ENCODE measurements around the gene CFAP77. TPM values are rescaled to one million over a fixed set of nuclear protein-coding genes. Genes with fewer than 3 reads are reported as not detected.

CFAP77 gene
- total RNA-seq, 1 donor, result under 0.01 TPM

DNA sequence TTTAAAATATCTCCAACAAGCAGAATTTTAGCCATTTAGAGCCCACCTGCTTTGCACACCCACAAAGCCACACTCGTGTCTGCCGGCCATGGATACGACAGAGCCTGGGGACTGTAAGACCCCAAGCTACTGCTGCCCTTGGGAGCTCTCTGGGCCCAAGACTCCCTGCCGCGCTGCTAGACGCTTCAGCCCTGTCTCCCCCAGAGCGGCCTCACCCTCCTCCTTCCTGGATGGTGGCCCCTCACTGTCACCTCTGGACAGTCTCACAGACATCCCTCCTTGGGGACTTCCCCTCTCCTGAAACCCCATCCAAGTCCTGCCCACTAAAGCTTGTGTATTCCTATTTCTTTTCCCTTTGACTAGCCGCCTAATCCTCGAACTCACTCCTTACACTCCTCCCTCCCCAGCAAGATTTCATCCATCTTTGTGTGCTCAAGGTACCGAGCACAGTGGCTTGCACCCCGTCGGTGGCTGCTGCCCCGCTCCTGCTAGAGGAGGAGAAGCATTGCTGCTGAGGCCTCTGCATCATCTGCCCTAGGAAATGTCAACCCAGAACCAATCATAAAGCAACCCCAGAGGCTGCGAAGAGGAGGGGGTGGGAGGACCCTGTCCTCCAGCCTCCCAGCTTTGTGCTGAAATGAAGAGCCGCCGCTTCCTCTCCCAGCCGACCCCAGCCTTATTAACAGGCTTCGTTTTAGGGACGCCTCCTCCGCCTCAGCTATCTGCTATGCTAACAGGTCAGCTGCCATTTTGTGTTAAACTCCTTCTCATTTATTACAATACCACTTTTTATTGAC, 71.2 kb downstream of the CFAP77 start:
- H3K4me3 ChIP-seq (ENCODE audit: low read depth, low read length), result no peak overlapping the region
- TF ChIP-seq, protein P1, sequence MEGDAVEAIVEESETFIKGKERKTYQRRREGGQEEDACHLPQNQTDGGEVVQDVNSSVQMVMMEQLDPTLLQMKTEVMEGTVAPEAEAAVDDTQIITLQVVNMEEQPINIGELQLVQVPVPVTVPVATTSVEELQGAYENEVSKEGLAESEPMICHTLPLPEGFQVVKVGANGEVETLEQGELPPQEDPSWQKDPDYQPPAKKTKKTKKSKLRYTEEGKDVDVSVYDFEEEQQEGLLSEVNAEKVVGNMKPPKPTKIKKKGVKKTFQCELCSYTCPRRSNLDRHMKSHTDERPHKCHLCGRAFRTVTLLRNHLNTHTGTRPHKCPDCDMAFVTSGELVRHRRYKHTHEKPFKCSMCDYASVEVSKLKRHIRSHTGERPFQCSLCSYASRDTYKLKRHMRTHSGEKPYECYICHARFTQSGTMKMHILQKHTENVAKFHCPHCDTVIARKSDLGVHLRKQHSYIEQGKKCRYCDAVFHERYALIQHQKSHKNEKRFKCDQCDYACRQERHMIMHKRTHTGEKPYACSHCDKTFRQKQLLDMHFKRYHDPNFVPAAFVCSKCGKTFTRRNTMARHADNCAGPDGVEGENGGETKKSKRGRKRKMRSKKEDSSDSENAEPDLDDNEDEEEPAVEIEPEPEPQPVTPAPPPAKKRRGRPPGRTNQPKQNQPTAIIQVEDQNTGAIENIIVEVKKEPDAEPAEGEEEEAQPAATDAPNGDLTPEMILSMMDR (IDR thresholded peaks at IDR 0.05; ENCODE audit: insufficient read depth, low read depth, low read length), result no peak
- DNase-seq (ENCODE audit: low read depth), result no peak

DNA sequence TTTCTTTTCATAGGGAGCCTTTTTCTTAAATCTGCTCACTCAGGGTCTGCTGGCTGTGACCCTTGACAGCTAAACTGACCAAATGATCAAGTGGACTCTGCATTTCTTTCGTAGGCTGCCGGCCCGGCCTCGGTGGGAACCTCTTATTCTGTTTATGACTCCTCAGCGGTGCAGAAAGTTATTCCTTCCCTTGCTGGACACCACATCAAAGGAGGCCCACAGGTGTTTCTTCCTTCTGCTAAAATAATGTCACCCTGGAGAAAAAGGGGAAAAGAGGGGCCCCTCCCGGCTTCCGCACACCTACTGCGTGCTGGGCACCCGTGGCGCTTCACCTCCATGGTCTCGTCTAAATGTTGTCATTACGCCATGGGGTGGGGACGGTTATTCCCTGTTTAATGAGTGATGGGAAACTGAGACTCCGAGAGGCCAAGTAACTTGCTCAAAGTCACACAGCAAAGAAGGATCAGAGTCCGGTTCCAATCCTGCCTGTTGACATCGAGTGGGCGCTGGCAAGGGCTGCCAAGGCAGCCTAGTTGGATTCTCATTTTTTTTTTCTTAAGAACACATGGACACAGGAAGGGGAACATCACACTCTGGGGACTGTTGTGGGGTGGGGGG, 72.3 kb downstream of the CFAP77 start:
- TF ChIP-seq, protein P1 (IDR thresholded peaks at IDR 0.05; ENCODE audit: insufficient read depth, low read depth, low read length), result no peak
- no peak for DNase-seq (ENCODE audit: low read depth)
- no peak overlapping the region for H3K4me3 ChIP-seq (ENCODE audit: low read depth, low read length)

DNA sequence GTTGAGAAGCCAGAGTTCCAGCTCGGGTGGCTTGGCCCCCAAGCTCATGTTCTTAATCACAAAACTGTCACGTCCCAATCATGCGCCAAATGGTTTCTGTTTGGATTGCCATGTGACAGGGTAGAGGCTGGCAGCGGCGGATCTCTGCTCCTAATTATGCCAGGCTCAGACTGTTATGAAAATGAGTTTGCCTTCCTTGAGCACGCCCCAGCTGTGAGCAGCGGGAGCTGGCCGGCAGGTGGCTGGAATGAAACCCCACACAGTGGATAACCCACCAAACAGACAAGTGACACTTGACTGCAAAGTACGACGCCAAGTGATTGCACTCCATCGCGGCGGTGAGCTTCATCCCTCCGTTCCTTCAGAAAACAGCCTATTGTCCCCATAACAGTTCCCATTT, 75.4 kb downstream of the CFAP77 start:
- TF ChIP-seq, protein P1 (IDR thresholded peaks at IDR 0.05; ENCODE audit: insufficient read depth, low read depth, low read length), result no peak
- DNase-seq (ENCODE audit: low read depth), result no peak
- no peak overlapping the region for H3K4me3 ChIP-seq (ENCODE audit: low read depth, low read length)

DNA sequence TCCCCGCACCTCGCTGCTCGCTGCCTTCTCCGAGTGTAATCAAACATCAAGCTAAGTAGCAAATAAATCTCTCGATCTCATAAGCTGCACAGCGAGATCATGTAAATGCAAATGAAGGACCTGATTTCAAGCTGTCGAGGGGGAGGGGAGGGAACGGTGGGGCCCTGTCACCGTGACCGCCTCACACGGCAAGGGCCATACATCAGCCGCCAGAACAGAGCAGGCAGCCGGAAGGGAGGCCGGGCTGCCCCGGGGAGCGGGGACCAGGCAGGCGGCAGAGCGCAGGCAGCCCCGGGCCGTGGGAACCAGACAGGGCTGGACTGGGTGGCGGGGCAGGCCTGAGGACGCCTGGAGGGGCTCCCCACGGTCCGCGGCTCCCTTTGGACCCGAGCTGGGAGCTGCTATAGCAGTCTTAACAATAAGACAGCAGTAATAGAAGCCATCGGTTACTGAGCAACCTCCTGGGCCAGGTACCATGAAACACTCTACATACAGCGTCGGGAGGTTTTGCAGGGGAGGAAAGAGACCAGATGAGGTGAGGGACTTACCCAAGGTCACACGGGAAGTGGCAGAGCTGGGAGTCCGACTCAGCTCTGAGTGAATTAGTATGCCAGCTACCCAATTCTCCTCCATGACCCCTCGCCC, 76.8 kb downstream of the CFAP77 start:
- no peak overlapping the region for H3K4me3 ChIP-seq (ENCODE audit: low read depth, low read length)
- no peak for DNase-seq (ENCODE audit: low read depth)
- TF ChIP-seq, protein P1 (IDR thresholded peaks at IDR 0.05; ENCODE audit: insufficient read depth, low read depth, low read length), result no peak

DNA sequence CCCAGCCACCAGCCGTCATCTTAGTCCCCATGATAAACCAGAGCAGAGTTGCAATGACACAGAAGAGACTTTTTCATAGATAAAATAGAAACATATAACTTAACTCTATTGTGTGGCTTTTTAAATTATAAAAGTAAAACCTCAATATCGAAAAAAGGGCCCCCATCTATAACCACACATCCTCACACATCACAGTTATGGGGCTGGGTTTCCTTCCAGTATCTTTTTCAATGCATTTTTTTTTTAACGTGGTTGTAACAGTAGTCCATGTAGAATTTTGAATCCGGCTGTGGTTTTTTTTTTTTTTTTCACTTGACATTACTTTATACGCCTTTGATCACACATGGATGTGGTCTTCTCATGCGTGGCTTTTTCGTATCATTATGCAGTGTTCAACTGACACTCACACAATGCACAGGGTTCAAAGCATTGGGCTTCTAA, 77.4 kb downstream of the CFAP77 start:
- TF ChIP-seq, protein P1 (IDR thresholded peaks at IDR 0.05; ENCODE audit: insufficient read depth, low read depth, low read length), result no peak
- no peak for DNase-seq (ENCODE audit: low read depth)
- H3K4me3 ChIP-seq (ENCODE audit: low read depth, low read length), result no peak overlapping the region

DNA sequence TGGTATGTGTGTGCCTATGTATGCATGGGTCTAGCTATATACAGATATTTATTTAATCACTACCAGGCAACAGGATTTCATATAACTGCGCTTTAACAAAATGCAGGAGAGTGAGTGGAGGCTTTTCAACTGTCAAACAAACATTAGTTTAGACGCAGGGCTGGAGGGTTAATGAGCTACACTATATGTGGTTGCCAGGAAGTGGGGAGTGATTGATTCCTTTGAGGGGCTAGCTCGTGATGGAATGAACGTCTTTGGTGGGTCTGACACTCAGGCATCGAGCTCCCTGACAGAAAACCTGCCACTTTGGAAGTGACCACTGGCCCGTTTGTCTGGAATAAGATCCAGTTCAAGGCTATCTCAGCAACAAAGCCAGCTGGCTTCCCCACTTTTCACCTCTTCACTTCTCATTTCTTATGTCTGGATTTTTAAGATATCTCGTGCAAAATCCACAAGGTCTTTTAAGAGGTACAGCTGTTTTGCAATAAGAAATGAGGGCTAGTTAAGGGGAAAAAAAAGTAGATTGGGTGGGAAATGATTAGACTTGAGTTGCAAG, 78.0 kb downstream of the CFAP77 start:
- TF ChIP-seq, protein P1 (IDR thresholded peaks at IDR 0.05; ENCODE audit: insufficient read depth, low read depth, low read length), result no peak
- H3K4me3 ChIP-seq (ENCODE audit: low read depth, low read length), result no peak overlapping the region
- no peak for DNase-seq (ENCODE audit: low read depth)

All from fibroblast of villous mesenchyme (primary cell).